ENCODE measurements around the gene UQCC2. TPM values are rescaled to one million over a fixed set of nuclear protein-coding genes. Genes with fewer than 3 reads are reported as not detected.

The UQCC2 gene
- 190 TPM for total RNA-seq
- long read RNA-seq, full-length matches to known transcripts = 136 of 144 reads
- long read RNA-seq, partial matches to known transcripts = 6 of 144 reads
- long read RNA-seq, other reads (novel, unspliced or antisense) = 2 of 144 reads

DNA sequence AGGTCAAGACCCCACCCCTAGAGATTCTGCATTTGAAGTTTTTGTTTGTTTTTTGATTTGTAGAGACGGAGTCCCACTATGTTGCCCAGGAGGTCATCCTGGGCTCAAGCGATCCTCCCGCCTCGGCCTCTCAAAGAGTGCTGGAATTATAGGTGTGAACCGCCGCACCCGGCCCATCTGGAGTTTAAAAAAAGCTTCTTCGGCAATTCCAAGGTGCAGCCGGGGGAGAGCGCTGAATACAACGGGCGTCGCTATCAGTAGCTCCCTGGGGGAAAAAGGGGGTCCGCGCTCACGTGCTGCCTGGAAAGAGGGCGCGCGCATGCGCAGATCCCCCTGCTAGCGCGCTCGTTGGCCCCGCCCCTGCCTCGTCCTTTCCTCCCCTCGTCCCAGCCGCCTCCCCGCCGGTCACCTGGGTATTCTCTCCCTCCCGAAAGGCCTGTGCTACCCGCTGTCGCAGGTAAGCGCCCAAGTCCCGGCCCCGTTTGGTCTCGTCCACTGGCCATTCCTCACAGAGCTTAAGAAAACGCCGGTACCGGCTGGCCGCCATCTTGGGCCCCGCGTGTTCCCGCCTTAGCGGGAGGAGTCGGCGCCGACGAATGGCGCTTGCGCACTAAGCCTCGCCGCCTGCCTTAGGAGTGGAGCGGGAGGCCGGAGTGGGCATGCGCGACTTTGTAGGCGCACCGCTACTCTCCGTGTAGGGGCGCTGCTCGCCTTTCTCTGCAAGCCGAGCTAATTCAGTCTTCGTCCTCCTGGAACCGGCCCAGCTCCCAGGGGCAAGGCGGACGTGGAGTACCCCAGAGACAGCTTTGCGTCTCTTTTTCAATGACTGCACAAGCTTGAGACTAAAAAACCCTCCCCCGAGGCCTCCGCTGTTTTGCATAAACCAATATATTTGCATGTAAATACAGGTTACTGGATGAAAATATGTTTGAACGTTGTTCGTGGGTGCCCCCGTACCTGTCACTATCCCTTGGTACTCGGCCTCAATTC lies at the start of gene UQCC2:
Gene UQCC2 (minus strand): TSS at position 561 of the 990 bp plus-strand sequence. CDS start 14 bp downstream, at position 547.
- peak; percentile 99 for DNase-seq
- ATAC-seq = peak; percentile 96
- intact Hi-C loops (cut with micrococcal nuclease) = no loop called here

DNA sequence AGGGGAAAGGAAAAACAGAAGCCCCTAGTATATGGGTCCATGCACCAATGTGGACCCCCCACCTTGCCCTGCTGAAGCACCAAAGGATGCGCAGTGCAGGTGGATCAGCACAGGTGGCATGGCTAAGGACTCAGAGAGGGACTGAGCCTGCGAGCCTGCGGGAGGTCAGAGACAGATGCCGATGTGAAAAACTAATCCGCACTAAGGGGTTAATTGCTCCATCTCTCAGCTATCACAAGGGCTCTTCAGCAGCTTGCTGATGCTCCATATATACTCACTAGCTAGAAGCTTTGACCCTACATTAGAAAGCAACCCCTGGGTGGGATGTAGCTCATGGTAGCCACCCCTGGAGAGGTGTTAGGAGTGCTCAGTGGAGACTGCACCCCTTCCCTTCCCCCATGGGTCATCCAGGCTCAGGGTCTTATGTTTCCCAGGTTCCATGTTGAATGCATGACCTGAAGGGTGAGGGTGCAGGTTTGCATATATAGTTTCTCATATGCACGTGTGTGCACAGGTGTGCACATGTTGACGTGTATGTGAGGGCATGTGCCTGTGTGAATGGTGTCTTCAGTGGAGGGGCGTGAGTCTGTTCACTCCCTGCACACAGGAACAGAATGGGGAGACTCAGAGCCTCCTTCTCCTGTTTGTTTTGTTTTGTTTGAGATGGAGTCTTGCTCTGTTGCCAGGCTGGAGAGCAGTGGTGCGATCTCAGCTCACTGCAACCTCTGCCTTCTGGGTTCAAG lies 48.6 kb upstream of the UQCC2 start:
- no peak for ATAC-seq
- intact Hi-C loops (cut with micrococcal nuclease) = no loop called here
- DNase-seq = no peak

DNA sequence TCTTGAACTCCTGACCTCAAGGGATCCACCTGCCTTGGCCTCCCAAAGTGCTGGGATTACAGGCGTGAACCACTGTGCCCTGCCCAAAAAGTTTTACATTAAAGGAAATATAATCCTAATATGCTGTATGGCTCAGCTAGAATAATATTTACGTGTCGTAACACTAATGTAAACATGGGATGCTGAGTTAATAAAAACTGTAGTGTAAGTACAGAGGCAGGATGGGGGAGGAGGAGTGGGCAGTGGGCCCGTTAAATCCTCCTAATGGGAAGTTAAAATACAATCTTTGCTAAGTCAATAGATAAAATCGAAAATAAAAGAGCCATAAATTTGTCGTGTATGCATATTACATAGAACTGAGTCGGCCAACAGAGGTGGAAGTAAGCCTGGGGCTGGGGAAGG lies 47.3 kb upstream of the UQCC2 start:
- intact Hi-C loops (cut with micrococcal nuclease) = no loop called here

DNA sequence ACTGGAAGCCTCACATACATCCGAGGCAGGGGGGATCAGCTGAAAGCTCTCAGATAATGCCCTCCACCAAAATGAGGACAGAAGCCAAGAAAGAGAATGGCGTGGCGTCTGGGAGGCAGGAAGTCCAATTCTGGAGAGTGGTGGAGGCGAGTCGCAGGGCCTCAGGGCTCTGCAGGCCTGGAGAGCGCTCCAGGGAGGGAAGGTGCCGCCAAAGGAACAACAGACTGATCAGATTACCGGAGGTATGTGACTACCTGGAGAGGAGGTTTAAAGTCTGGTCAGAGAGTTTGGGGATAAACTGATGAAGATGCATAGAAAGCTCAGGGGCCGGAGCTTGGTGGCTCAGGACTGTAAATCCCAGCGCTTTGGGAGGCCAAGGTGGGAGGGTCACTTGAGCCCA lies 46.4 kb upstream of the UQCC2 start:
- ATAC-seq = no peak
- intact Hi-C loops (cut with micrococcal nuclease) = no loop called here
- DNase-seq = no peak

More for the DNA sequence above, 47.3 kb upstream of the UQCC2 start:
- DNase-seq (no peak), ATAC-seq (no peak)

DNA sequence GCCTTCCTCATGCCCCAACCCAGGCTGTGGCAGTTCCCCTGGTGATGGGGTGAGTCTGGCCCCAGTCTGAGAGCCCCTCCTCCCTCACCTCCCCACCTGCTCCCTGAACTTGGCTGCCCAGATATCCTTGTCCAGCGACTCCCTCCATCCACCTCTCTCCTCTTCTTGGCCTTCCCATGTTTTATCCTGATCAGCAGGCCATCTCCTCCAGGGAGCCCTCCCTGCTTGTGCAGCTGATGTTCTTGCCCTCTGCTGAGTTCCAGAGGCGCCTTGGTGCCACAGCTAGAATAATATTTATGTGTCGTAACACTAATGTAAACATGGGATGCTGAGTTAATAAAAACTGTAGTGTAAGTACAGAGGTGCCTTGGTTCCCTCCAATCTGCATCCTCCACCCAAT lies 45.6 kb upstream of the UQCC2 start:
- ATAC-seq = no peak
- intact Hi-C loops (cut with micrococcal nuclease) = no loop called here
- DNase-seq = no peak

DNA sequence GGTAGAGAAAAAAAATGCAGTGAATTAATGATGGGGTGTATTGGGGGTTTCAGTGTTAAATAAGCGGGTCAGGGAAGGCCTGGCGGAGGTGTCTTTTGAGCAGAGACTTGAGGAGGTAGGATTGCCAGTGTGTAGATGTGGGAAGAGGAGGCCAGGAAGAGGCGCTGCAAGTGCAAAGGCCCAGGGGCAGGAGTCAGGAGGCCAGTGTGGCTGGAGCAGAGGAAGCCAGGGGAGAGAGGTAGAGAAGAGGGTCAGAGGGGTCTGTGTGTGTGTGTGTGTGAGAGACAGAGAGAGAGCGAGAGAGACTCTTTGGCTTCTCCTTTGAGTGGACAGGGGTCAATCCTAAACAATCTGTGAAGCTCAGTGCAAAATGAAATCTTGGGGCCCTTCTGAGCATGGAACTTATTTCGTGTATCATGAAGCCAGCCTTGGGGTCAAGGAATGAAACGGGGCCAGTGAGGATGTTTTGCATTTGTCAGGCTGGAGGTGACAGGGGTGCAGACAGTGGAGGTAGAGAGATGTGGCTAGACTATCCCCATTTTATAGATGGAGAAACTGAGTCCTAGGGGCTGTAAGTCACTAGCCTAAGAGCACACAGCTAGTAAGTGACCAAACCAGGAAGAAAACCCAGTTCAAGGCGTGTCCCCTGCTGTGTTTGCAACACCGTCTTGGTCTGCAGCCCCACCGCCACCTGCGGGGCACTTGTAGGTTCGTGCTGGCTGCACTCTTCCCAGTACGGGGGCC lies 44.9 kb upstream of the UQCC2 start:
- ATAC-seq (no peak), DNase-seq (no peak)
- intact Hi-C loops (cut with micrococcal nuclease) = no loop called here

DNA sequence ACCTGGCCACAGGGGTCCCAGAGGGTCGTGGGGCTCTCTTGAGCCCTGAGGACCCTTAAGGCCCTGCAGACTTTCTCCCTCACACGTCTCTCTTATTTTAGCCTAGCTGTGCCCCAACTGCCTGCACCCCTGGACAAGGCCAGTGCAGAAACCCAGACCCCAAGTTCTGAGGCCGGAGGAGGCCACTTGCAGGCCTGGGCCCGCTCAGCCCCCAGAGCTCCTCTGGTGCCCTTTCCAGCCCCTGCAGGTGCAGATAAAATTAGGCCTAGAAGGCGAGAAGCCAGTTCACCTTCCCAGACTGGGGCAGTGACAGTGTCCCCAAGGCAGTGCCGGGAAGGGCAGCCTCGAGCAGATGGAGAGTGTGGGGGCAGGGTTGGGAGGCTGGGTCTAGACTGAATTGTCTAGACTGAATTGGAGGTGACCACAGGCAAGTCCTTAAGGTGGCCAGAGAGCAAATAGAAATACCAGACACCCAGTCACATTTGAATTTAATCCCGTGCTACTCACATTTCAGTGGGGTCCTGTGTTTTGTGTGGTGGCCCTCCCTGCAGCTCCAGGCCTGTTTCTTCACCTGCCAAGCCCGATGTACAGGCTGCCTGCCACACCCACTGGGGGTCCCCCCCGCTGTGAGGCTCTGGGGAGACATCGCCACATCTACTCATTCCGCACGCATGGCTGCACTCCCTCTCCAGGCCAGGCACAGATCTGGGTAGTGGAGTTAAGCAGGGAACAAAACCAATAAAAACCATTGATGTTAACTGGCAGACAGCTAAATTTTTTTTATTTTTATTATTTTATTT lies 43.8 kb upstream of the UQCC2 start:
- no peak for ATAC-seq
- DNase-seq = no peak
- intact Hi-C loops (cut with micrococcal nuclease) = no loop called here

DNA sequence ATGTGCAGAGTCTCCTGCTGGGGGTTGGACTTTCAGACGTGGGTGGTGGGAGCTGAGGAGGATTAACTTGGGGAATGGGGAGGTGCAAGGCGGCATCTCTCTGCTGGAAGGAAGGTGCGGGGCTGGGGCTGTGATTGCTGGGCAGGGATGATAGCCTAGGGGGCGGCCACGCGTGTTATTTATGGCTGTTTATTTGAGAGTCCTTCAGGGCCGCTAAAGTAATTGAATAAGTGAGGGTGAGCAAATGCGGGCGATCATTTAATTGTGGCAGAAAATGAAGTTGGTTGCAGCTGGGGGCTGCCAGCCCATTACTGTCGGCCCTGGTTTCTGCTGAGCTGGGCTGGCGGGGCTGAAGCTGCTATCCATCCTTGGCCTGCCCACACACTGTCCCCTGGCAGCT lies 42.7 kb upstream of the UQCC2 start:
- ATAC-seq = no peak
- DNase-seq = no peak
- intact Hi-C loops (cut with micrococcal nuclease) = no loop called here

DNA sequence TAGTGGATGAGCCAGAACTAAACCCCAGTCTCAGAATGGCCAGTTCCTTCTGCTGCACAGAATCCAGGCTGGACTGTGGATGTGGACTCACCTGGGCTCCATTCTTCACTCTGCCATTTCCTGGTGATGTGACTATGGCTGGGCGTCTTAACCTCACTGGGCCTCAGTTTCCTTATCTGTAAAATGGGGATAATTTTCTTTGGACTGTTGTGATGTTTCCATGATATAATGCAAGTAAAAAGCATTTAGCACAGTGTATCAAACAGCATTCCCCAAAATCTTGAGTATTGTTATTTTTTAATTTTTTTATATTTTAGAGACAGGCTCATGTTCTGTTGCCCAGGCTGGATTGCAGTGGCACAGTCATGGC lies 41.1 kb upstream of the UQCC2 start:
- intact Hi-C loops (cut with micrococcal nuclease) = no loop called here
- DNase-seq (no peak), ATAC-seq (no peak)

DNA sequence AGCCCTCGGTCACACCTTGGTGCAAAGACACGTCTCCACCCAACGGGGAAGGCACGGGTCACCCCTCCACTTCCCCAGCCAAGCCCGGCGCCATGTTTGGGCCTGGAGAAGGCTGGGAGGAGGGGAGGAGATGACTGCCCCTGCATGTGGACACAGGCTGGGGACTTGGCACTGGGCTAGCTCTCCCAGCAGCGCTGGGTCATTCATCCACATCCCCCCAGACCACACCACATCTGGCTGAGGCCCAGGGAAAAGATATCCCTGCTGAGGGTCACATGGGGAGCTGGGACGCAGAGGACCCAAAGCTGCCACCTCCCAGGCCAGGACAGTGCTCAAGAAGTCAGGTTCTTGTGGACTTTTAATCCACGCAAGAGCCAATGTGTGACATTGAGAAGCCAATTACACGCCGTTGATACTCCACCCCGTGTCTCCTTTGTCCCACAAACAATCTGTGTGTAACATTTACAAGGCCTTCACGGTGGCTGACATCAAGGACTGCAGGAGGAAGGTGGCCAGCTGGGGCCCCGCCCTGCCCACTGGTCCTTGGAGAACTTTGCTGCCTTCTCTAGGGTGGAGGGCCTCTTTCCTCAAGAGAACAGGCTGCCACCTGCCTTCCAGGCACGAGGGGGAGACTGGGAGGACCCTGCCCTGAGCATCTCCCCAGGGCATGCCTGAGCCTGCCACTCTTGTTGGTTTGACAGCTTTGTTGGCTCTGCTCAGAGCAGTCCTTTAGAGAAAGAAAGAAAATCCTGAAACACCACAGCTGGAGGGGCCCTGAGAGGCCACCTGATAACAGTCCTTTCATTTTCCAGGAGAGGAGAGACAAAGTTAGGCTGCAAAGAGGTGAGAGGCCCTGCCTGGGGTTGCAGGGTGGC lies 40.5 kb upstream of the UQCC2 start:
- DNase-seq (no peak), ATAC-seq (no peak)
- intact Hi-C loops (cut with micrococcal nuclease) = no loop called here

DNA sequence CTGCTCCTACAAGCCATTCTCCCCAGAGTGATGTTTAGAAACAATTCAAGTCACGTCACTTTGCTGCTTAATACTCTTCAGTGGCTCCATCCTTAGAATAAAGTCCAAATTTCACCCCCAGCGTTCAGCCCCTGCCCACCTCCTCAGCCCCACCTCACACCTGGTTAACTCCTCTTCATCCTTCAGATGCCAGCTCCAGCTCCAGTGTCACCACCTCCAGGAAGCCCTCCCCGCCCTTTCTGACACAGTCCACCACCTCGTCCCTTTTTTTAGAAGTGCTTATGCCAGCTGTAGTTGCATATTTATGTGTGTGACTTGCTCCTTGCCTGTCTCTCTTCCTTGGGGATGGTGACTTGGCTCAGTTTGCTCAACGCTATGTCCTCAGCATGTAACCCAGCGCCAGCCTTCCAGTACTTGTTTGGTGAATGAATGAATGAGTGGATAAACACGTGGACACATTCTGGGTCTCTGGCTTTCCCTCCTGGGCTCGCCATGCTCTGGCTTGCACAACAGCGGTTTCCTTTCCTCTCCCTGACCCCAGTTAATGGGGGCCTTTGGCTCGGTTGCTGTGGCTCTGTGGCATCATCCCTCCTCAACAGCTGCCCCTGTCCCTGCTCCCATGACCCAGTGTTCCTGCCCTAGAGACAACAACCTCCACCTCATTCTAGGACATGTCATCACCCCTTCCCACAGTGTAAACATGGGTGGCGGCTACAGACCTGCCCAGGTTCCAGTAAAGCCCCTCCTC lies 38.9 kb upstream of the UQCC2 start:
- no peak for ATAC-seq
- intact Hi-C loops (cut with micrococcal nuclease) = no loop called here
- no peak for DNase-seq

DNA sequence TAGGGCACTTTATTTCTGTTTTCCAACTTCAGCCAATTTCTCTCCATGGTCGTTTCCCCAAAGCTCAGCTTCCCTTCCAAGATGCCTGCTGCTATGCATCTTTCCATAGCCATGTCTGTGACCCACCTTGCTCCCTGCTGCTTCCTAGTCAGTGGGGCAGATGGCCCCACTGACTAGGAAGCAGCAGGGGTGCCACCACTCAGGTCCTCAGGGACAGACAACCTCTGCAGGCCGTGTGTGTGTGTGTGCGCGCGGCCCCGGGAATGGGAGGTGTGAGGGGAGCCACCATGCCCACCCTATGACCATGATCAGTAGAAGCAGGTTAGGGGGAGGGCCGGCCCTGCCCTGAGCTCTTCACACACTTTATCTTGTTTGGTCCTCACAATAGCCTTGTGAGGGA lies 37.9 kb upstream of the UQCC2 start:
- DNase-seq (no peak), ATAC-seq (no peak)
- intact Hi-C loops (cut with micrococcal nuclease) = no loop called here

DNA sequence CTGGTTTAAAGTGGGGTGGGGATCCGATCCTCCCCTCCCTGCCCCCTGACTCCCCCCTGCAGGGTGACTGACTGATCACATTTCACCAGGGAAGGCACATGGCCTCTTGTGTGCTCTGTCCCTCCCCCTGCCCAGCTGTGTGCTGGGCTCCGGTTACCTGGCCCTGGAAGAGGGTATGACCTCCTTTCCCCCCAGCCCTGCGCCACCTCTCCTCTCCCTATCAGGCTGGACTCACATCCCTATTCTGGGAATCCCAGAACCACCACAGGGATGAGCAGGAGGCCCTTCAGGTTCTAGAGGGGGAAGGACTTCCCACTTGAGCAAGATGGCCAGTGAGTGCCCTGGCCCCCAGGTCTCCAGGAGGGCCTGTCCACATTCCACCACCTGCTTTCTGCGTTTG lies 37.3 kb upstream of the UQCC2 start:
- intact Hi-C loops (cut with micrococcal nuclease) = no loop called here
- no peak for DNase-seq
- no peak for ATAC-seq

DNA sequence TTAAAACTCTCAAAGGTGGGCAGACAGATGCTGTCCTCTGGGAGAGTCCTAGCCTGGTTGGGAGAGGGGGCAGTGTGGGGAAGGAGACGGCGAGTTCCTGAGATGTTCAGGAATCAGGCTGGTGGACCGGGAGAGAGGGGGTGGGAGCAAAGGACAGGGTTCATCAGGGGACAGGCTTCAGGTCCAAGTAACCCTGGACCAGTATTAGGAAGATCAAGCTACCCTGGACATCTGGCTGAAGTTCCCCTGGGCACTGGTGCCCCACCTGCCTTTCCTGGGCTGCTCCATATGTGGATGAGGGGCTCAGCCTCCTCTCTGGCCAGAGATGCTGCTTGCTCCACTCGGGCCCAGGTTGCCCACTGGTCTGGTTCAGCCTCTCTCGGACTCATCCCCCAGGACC lies 36.3 kb upstream of the UQCC2 start:
- intact Hi-C loops (cut with micrococcal nuclease) = no loop called here
- no peak for ATAC-seq

DNA sequence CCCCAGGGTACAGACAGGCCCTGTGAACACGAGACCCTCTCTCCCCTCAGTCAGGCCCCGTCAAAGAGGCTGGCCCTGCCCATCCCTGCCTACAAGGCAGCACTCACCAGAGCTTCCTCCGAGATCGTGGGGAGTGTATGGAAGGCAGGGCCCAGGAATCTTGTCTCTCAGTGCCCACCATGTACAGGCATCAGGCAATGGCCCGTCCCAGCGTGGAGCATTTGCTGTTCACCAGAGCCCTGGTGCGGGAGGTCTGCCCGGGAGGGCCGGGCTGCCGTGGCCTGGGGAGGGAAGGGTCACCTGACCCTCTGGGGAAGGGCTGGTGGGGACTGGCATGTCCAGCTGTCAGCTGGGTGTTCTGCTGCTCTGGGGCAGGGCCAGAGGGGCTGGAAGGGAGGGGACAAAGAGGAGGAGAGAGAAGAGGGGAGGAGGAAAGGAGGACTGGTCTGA lies 35.2 kb upstream of the UQCC2 start, which contains the start of gene IP6K3:
Gene IP6K3 (minus strand): TSS at position 255 of the 450 bp plus-strand sequence. CDS start 11,429 bp downstream, outside the sequence.
- ATAC-seq (peak; percentile 87), DNase-seq (peak; percentile 87)
- intact Hi-C loops (cut with micrococcal nuclease) = no loop called here

More for the DNA sequence above, 36.3 kb upstream of the UQCC2 start:
- DNase-seq = no peak

DNA sequence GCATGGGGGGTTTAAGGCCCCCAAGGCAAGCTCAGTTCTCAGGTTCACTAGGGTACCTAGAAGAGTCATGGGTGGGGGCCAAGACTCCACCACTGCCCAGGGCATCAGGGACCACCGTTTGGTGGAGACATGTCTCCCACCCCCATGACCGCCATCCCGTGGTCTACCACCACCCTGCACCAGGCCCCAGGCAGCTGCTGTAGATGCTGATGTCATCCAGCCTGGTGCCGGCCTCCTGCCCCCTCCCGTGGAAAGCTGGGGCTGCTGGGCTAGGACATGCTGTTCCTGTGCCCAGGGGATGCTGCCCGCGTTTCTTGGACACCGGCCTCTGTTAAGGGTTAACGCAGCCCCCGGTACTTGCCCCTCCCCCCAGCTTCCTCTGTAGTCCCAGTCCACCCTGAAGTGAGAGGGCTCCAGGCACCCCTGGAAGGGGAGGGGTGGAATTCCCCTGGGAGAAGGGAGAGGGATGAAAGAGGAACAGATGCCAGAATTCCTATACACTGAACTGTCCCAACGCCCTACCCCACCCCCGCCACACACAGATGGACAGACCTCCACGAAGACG lies 34.6 kb upstream of the UQCC2 start:
- peak; percentile 89 for DNase-seq
- intact Hi-C loops (cut with micrococcal nuclease) = no loop called here
- peak; percentile 81 for ATAC-seq

DNA sequence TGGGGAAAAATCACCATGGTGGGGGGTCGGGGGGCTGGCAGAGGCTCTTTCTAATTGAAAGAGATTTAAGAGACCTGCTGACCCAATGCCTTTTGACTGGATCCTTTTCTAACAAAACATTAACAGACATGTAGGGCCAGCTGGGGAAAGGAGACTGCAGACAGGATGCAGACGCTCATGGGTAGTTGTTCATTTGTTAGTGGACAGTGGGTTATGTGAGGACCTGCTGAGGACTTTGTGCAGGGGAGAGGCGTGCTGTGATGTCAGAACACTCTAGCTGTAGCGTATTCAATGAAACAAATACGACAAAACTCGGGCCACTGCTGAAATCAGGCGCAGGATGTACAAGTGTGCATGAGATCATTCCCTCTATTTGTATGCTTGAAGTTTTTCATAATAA lies 34.0 kb upstream of the UQCC2 start:
- intact Hi-C loops (cut with micrococcal nuclease) = no loop called here
- no peak for DNase-seq
- ATAC-seq = no peak
